HL-60 (cell line): ENCODE data around the gene GNB2.
"Not testable (repeated sequence)": the region's sequence is repeated elsewhere in the genome, so short reads cannot be mapped to it uniquely, and the experiment has no call there.

Experiments
- CTCF ChIP-seq: IDR thresholded peaks from one replicate; pipeline ENCODE4 v1.5.1; 2011; ENCODE audit warnings: low read length, control low read depth, inconsistent platforms; ENCODE audit not compliant: insufficient read depth
- GABPA ChIP-seq: IDR thresholded peaks from 2 replicates; pipeline ENCODE4 v1.6.1; 2012; ENCODE audit warnings: low read depth
- POLR2AphosphoS5 ChIP-seq: IDR thresholded peaks from 2 replicates; pipeline ENCODE4 v1.6.1; 2012; ENCODE audit warnings: low read depth
- TF ChIP-seq, protein P1 (sequence below): IDR thresholded peaks from 2 replicates; pipeline ENCODE4 v1.6.1; 2012; ENCODE audit warnings: low read depth; ENCODE audit not compliant: insufficient replicate concordance

GRCh38 chr7:100717073-100717472, 43.5 kb downstream of the GNB2 start:
- not testable (repeated sequence) for TF ChIP-seq CTCF, GABPA, POLR2AphosphoS5
- TF ChIP-seq, protein P1, sequence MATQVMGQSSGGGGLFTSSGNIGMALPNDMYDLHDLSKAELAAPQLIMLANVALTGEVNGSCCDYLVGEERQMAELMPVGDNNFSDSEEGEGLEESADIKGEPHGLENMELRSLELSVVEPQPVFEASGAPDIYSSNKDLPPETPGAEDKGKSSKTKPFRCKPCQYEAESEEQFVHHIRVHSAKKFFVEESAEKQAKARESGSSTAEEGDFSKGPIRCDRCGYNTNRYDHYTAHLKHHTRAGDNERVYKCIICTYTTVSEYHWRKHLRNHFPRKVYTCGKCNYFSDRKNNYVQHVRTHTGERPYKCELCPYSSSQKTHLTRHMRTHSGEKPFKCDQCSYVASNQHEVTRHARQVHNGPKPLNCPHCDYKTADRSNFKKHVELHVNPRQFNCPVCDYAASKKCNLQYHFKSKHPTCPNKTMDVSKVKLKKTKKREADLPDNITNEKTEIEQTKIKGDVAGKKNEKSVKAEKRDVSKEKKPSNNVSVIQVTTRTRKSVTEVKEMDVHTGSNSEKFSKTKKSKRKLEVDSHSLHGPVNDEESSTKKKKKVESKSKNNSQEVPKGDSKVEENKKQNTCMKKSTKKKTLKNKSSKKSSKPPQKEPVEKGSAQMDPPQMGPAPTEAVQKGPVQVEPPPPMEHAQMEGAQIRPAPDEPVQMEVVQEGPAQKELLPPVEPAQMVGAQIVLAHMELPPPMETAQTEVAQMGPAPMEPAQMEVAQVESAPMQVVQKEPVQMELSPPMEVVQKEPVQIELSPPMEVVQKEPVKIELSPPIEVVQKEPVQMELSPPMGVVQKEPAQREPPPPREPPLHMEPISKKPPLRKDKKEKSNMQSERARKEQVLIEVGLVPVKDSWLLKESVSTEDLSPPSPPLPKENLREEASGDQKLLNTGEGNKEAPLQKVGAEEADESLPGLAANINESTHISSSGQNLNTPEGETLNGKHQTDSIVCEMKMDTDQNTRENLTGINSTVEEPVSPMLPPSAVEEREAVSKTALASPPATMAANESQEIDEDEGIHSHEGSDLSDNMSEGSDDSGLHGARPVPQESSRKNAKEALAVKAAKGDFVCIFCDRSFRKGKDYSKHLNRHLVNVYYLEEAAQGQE: not testable (repeated sequence)
